Stimulated activated CD8-positive, alpha-beta memory T cell treated with anti-CD3 and anti-CD28 coated beads, Interleukin-7, amount 100 ng/mL, for 24 hours (primary cell): ENCODE results near the gene IMMP2L.

Source experiments
- DNase-seq: peaks from one replicate; pipeline ENCODE4 v3.0.0-alpha.2; 2020; ENCODE audit warnings: low read depth

The IMMP2L gene

GRCh38 chr7:111147708-111148533 lies 414.4 kb downstream of the IMMP2L start:
- DNase-seq, result no peak

- DNase-seq, result no peak
These were observed 416.2 kb downstream of the IMMP2L start for GRCh38 chr7:111146136-111146535.

GRCh38 chr7:111145472-111145871 lies 416.8 kb downstream of the IMMP2L start:
- DNase-seq, result no peak

- no peak for DNase-seq
These were observed 422.0 kb downstream of the IMMP2L start for GRCh38 chr7:111140091-111140865.

- no peak for DNase-seq
These were observed 423.7 kb downstream of the IMMP2L start for GRCh38 chr7:111138586-111138985.

GRCh38 chr7:111138193-111138569 lies 424.1 kb downstream of the IMMP2L start:
- peak; percentile 26 for DNase-seq

- DNase-seq, result peak; percentile 8
These were observed 424.7 kb downstream of the IMMP2L start for GRCh38 chr7:111137296-111138192.

GRCh38 chr7:111132833-111133232 lies 429.5 kb downstream of the IMMP2L start:
- DNase-seq, result no peak

- DNase-seq, result no peak
These were observed 432.9 kb downstream of the IMMP2L start for GRCh38 chr7:111129435-111129834.

- no peak for DNase-seq
These were observed 435.3 kb downstream of the IMMP2L start for GRCh38 chr7:111126987-111127386.

GRCh38 chr7:111115966-111116365 lies 446.3 kb downstream of the IMMP2L start:
- DNase-seq, result no peak

- DNase-seq, result no peak
These were observed 448.9 kb downstream of the IMMP2L start for GRCh38 chr7:111113263-111114017.

- DNase-seq, result no peak
These were observed 449.9 kb downstream of the IMMP2L start for GRCh38 chr7:111112439-111112838.

GRCh38 chr7:111108496-111108895 lies 453.8 kb downstream of the IMMP2L start:
- no peak for DNase-seq

- DNase-seq, result no peak
These were observed 454.3 kb downstream of the IMMP2L start for GRCh38 chr7:111108000-111108399.

GRCh38 chr7:111107579-111107978 lies 454.7 kb downstream of the IMMP2L start:
- no peak for DNase-seq

GRCh38 chr7:111105269-111105668 lies 457.0 kb downstream of the IMMP2L start:
- DNase-seq, result no peak

- no peak for DNase-seq
These were observed 457.6 kb downstream of the IMMP2L start for GRCh38 chr7:111104710-111105109.

- DNase-seq, result no peak
These were observed 458.5 kb downstream of the IMMP2L start for GRCh38 chr7:111103678-111104274.

- no peak for DNase-seq
These were observed 459.2 kb downstream of the IMMP2L start for GRCh38 chr7:111103136-111103535.
